ENCODE measurements around the gene CIDEB. TPM values are rescaled to one million over a fixed set of nuclear protein-coding genes. Genes with fewer than 3 reads are reported as not detected.
A peak's percentile ranks its signal among the peaks of the same experiment; 100 is the strongest.

The CIDEB gene
- total and polyA plus RNA-seq, 10 of the 15 experiments (the other 5 are each of a cell fraction or from before 2014, with no cell fraction given) = 0.34 to 6.3 (median 3.2) TPM

DNA sequence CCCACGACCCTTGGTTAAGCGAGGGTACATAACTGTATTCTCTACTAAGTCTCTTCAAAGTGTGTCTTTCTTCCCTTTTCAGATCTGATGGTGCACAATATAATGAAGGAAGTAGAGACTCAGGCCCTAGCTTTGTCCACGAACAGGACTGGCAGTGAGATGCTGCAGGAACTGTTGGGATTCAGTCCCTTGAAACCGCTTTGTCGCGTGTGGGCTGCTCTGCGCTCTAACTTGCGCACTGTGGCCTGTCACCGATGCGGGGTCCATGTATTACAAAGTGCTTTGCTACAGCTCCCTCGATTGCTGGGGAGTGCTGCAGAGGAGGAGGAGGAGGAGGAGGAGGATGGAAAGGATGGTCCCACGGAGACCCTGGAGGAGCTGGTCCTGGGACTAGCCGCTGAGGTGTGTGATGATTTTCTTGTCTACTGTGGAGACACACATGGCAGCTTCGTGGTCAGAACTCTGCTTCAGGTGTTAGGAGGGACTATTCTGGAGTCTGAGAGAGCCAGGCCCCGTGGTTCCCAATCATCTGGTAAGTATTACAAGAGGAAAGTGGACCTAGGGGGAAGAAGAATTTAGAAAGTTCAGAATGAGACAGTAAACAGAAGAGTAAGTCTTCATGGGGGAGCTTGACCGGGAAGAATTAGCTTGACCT is 7.3 kb downstream of the CIDEB start (continued):
- TF ChIP-seq ESRRA (IDR thresholded peaks at IDR 0.05; ENCODE audit: low read length) (no peak), ZNF622 (IDR thresholded peaks at IDR 0.05) (no peak), MEF2B (IDR thresholded peaks at IDR 0.05; ENCODE audit: partially characterized antibody, poor library complexity, severe bottlenecking) (no peak), FOS (IDR thresholded peaks at IDR 0.05; ENCODE audit: borderline replicate concordance, extremely low read depth, insufficient read length) (no peak)

- POLR2A ChIA-PET = interaction anchor here (0.9 to 9.0 kb wide), 9 partner anchors 8 to 138 kb away, joined by 3 to 118 read pairs (median 5); partner anchors contain the start of genes CIDEB, IRF9, MDP1 and TINF2
- Histone ChIP-seq H3K4me2 (ENCODE audit: control insufficient read depth, insufficient read depth) (peak within 1 kb of the TSS; percentile 95), H2AFZ (ENCODE audit: control insufficient read depth, low read depth, low read length) (peak within 1 kb of the TSS; percentile 85), H3K27me3 (replicated peaks in 1 of 2; ENCODE audit: control insufficient read depth in 2 of 2, insufficient read depth in 2 of 2, low read length in 1 of 2) (no peaks in the 10 kb centered on the region), H4K20me1 (ENCODE audit: control insufficient read depth, insufficient read depth) (no peaks in the 10 kb centered on the region), H3K9me3 (replicated peaks; ENCODE audit: control insufficient read depth, insufficient read depth, low read length) (no peaks in the 10 kb centered on the region), H3K4me3 (peak within 1 kb of the TSS; percentile 96), H3K27ac (ENCODE audit: control insufficient read depth, insufficient read depth) (peak within 1 kb of the TSS; percentile 51), H3K9ac (ENCODE audit: control insufficient read depth, insufficient read depth, low read length) (peak within 1 kb of the TSS; percentile 74), H3K36me3 (ENCODE audit: control insufficient read depth in 2 of 2, insufficient read depth in 2 of 2, low read length in 1 of 2) (peaks cover 12 to 30% of the 10 kb centered on the region in 2 experiments), H3K79me2 (ENCODE audit: control insufficient read depth, insufficient read depth, low read length) (peaks cover 23% of the 10 kb centered on the region), H3K4me1 (ENCODE audit: control insufficient read depth, insufficient read depth, low read length) (peaks cover 25% of the 10 kb centered on the region)
- TSS peak; percentile 75 for BruUV-seq (replicated peaks)
- RAD21 ChIA-PET (ENCODE audit: unreplicated experiment) = interaction anchor here (0.6 to 7.8 kb wide), 16 partner anchors 8 to 406 kb away, joined by 3 to 231 read pairs (median 4); partner anchors contain the start of genes CIDEB, IPO4, MDP1 and RABGGTA
- DNase-seq (ENCODE audit: low read depth, low spot score) = peak; percentile 65
- in situ Hi-C loops (cut with MboI) = loop anchor here (5.0 kb wide), 1 partner anchor 57 kb away; the partner anchor contains the start of gene TINF2
- SMC1A ChIA-PET (ENCODE audit: uncharacterized antibody, unreplicated experiment) = interaction anchor here (1.0 to 10.1 kb wide), 9 partner anchors 7 to 139 kb away, joined by 3 to 201 read pairs (median 17); partner anchors contain the start of genes CIDEB, IRF9, MDP1 and RABGGTA
- peak; percentile 79 for ATAC-seq
- CTCF ChIA-PET = interaction anchor here (0.7 to 13.4 kb wide), 13 partner anchors 9 to 242 kb away, joined by 3 to 368 read pairs (median 5); partner anchors contain the start of genes CIDEB, LTB4R, LTB4R2 and MDP1
- FAIRE-seq = peak; percentile 74
- intact Hi-C loops (cut with micrococcal nuclease; ENCODE audit: unreplicated experiment) = loop anchor here (5.0 kb wide), 2 partner anchors 152 to 207 kb away; partner anchors contain the start of genes PCK2, PSME2 and RNF31
- 1% methylated on average over 75 of the region's 75 CpGs for WGBS (ENCODE audit: insufficient coverage, insufficient replicate concordance, low lambda C conversion rate, missing lambda C conversion rate)
- TF ChIP-seq MTA3 (IDR thresholded peaks at IDR 0.05; ENCODE audit: borderline replicate concordance, low read length) = no peak
- TF ChIP-seq, protein P1, sequence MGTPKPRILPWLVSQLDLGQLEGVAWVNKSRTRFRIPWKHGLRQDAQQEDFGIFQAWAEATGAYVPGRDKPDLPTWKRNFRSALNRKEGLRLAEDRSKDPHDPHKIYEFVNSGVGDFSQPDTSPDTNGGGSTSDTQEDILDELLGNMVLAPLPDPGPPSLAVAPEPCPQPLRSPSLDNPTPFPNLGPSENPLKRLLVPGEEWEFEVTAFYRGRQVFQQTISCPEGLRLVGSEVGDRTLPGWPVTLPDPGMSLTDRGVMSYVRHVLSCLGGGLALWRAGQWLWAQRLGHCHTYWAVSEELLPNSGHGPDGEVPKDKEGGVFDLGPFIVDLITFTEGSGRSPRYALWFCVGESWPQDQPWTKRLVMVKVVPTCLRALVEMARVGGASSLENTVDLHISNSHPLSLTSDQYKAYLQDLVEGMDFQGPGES (IDR thresholded peaks at IDR 0.05) = no peak
- no peak for TF ChIP-seq KLF5 (IDR thresholded peaks at IDR 0.05; ENCODE audit: partially characterized antibody)
- 0 out of 2 replicates have a peak, but pooled peaks have one; percentile 57 for TF ChIP-seq IKZF1 (conservative IDR thresholded peaks at IDR 0.05)
- no peak for TF ChIP-seq SMC3 (IDR thresholded peaks at IDR 0.05; ENCODE audit: borderline replicate concordance, low read length)
- TF ChIP-seq ZNF207 (IDR thresholded peaks at IDR 0.05; ENCODE audit: borderline replicate concordance) = no peak
- peak; percentile 74; the same call in 1 of the 2 replicates for TF ChIP-seq YY1 (IDR thresholded peaks at IDR 0.05; ENCODE audit: low read depth, low read length)
- no peak for TF ChIP-seq ZNF24 (IDR thresholded peaks at IDR 0.05)
- TF ChIP-seq LARP7 (IDR thresholded peaks at IDR 0.05) = no peak
- no peak for TF ChIP-seq KAT2A (conservative IDR thresholded peaks at IDR 0.05; ENCODE audit: control insufficient read depth, low read depth, low read length)
- TF ChIP-seq SKIL (IDR thresholded peaks at IDR 0.05; ENCODE audit: low read depth, poor library complexity, severe bottlenecking) = no peak
- no peak for TF ChIP-seq RAD21 (IDR thresholded peaks at IDR 0.05; ENCODE audit: insufficient read depth, low read depth, low read length)
- no peak for TF ChIP-seq PAX8 (IDR thresholded peaks at IDR 0.05)
- no peak; the same call in 1 of the 2 replicates for TF ChIP-seq DPF2 (IDR thresholded peaks at IDR 0.05)
Measured at GRCh38 chr14:24299255-24300191, 8.3 kb downstream of the CIDEB start, which contains the start of the genes DHRS1 and NOP9. DHRS1 (minus strand) TSS chr14:24299780; CDS start chr14:24299106, 674 bp downstream. NOP9 (plus strand) TSS chr14:24299850; CDS start chr14:24299955, 105 bp downstream.
